HG03342 (cell line): ENCODE measurements around the gene RNU4-1.
"Not testable (repeated sequence)": the region's sequence is repeated elsewhere in the genome, so short reads cannot be mapped to it uniquely, and the experiment has no call there.

Experiments used
- ATAC-seq: cut with Tn5 transposase; IDR thresholded peaks from one replicate; pipeline ENCODE4 v1.9.1; 2021; ENCODE audit warnings: mild to moderate bottlenecking, moderate library complexity; ENCODE audit not compliant: unreplicated experiment

The RNU4-1 gene

GRCh38 chr12:120292661-120293531, at the start of gene RNU4-1:
RNU4-1 (minus strand) TSS chr12:120293237.
- ATAC-seq, result peak; percentile 40

- ATAC-seq, result no peak
Measured at GRCh38 chr12:120342175-120343038, 49.4 kb upstream of the RNU4-1 start.

- no peak for ATAC-seq
Measured at GRCh38 chr12:120339256-120339655, 46.2 kb upstream of the RNU4-1 start.

- no peak for ATAC-seq
Measured at GRCh38 chr12:120337730-120338129, 44.7 kb upstream of the RNU4-1 start.

- ATAC-seq, result not testable (repeated sequence)
Measured at GRCh38 chr12:120336392-120336791, 43.4 kb upstream of the RNU4-1 start.

GRCh38 chr12:120335447-120335846, 42.4 kb upstream of the RNU4-1 start:
- not testable (repeated sequence) for ATAC-seq

GRCh38 chr12:120332523-120332922, 39.5 kb upstream of the RNU4-1 start:
- ATAC-seq, result no peak

- no peak for ATAC-seq
Measured at GRCh38 chr12:120332041-120332440, 39.0 kb upstream of the RNU4-1 start.

GRCh38 chr12:120331390-120331789, 38.4 kb upstream of the RNU4-1 start:
- ATAC-seq, result no peak

GRCh38 chr12:120328228-120328627, 35.2 kb upstream of the RNU4-1 start:
- ATAC-seq, result no peak

GRCh38 chr12:120327593-120327992, 34.6 kb upstream of the RNU4-1 start, which contains the start of gene PLA2G1B:
PLA2G1B (minus strand) TSS chr12:120327779; CDS start chr12:120327753, 26 bp downstream.
- ATAC-seq, result no peak

- ATAC-seq, result no peak
Measured at GRCh38 chr12:120324841-120325417, 31.9 kb upstream of the RNU4-1 start.

- no peak for ATAC-seq
Measured at GRCh38 chr12:120323772-120324171, 30.7 kb upstream of the RNU4-1 start.

GRCh38 chr12:120321382-120322202, 28.6 kb upstream of the RNU4-1 start:
- no peak for ATAC-seq

GRCh38 chr12:120317224-120318105, 24.4 kb upstream of the RNU4-1 start:
- ATAC-seq, result peak; percentile 99

- no peak for ATAC-seq
Measured at GRCh38 chr12:120316798-120317223, 23.8 kb upstream of the RNU4-1 start.

GRCh38 chr12:120314220-120314619, 21.2 kb upstream of the RNU4-1 start:
- ATAC-seq, result no peak

- ATAC-seq, result peak; percentile 95
Measured at GRCh38 chr12:120301962-120302815, 9.2 kb upstream of the RNU4-1 start, which contains the start of gene SIRT4. SIRT4 (plus strand) TSS chr12:120302321; CDS start chr12:120303562, 1,241 bp downstream.

GRCh38 chr12:120292411-120292660, 701 bp downstream of the RNU4-1 start:
- ATAC-seq, result peak; percentile 6
